CD4-positive, alpha-beta memory T cell (primary cell): Measurements from ENCODE around the gene HABP2. TPM values are rescaled to one million over a fixed set of nuclear protein-coding genes. Genes with fewer than 3 reads are reported as not detected.

Source experiments
- CTCF ChIA-PET: fragments of 350-600 bp; sonication (Branson Sonifier 250); formaldehyde crosslinking; loops from one replicate; lab custom pipeline; 2021; ENCODE audit warnings: inconsistent platforms; ENCODE audit not compliant: partially characterized antibody; lab: Charles Lee
- POLR2A ChIA-PET: fragments of 350-600 bp; sonication (Branson Sonifier 250); formaldehyde crosslinking; loops from one replicate; lab custom pipeline; 2021; ENCODE audit not compliant: partially characterized antibody; lab: Charles Lee
- DNase-seq, 5 donors: peaks; one replicate each; pipeline versions ENCODE4 v3.0.0 to v3.0.0-alpha.2; 2020 to 2022; ENCODE audit warnings: mixed read lengths in 1 of 5
- H3K27ac ChIP-seq: one replicate; pipeline ENCODE4 v1.7.0; 2013; ENCODE audit warnings: low read depth, low read length
- H3K27me3 ChIP-seq: 2 replicates; pipeline ENCODE4 v1.7.0; 2013; ENCODE audit warnings: mild to moderate bottlenecking, low read length, moderate library complexity; ENCODE audit not compliant: insufficient read depth
- H3K36me3 ChIP-seq: 2 replicates; pipeline ENCODE4 v1.7.0; 2013; ENCODE audit warnings: mild to moderate bottlenecking, low read length, moderate library complexity; ENCODE audit not compliant: insufficient read depth
- H3K4me1 ChIP-seq: 2 replicates; pipeline ENCODE4 v1.7.0; 2013; ENCODE audit warnings: mild to moderate bottlenecking, low read length, moderate library complexity; ENCODE audit not compliant: insufficient read depth
- H3K4me3 ChIP-seq, 2 donors: one replicate each; pipeline ENCODE4 v1.7.0; 2013; ENCODE audit warnings: low read length in 2 of 2, mild to moderate bottlenecking in 1 of 2
- H3K9me3 ChIP-seq, 2 donors: one replicate each; pipeline ENCODE4 v1.7.0; 2013; ENCODE audit warnings: low read length in 2 of 2, control low read depth in 1 of 2; ENCODE audit not compliant: control insufficient read depth in 1 of 2
- H3K27ac Mint-ChIP-seq, 7 donors: one replicate each; pipeline ENCODE4 v1.8.0; 2020 to 2021; ENCODE audit warnings: mixed read lengths in 7 of 7, mild to moderate bottlenecking in 6 of 7, inconsistent platforms in 3 of 7, moderate library complexity in 3 of 7
- H3K27me3 Mint-ChIP-seq, 2 donors: one replicate each; pipeline ENCODE4 v1.8.0; 2020 to 2021; ENCODE audit warnings: mixed read lengths in 2 of 2
- H3K36me3 Mint-ChIP-seq, 2 donors: one replicate each; pipeline ENCODE4 v1.8.0; 2020 to 2021; ENCODE audit warnings: mixed read lengths in 2 of 2, inconsistent platforms in 1 of 2, mild to moderate bottlenecking in 1 of 2
- H3K4me1 Mint-ChIP-seq, 4 donors: one replicate each; pipeline ENCODE4 v1.8.0; 2020 to 2021; ENCODE audit warnings: mixed read lengths in 4 of 4, mild to moderate bottlenecking in 1 of 4
- H3K4me3 Mint-ChIP-seq, 8 donors: one replicate each; pipeline ENCODE4 v1.8.0; 2020 to 2021; ENCODE audit warnings: mixed read lengths in 8 of 8, mild to moderate bottlenecking in 7 of 8, moderate library complexity in 6 of 8, inconsistent platforms in 3 of 8
- H3K9me3 Mint-ChIP-seq, 8 donors: one replicate each; pipeline ENCODE4 v1.8.0; 2020 to 2021; ENCODE audit warnings: mixed read lengths in 8 of 8, mild to moderate bottlenecking in 5 of 8, inconsistent platforms in 3 of 8, moderate library complexity in 1 of 8
- intact Hi-C: fragments of 100-400 bp; cut with micrococcal nuclease; formaldehyde crosslinking; loops from one replicate; pipeline ENCODE4 v1.15.1; 2023
- polyA plus RNA-seq, 2 donors: library from polyadenylated mRNA; unstranded; fragments of 300-500 nt; fragmentation: Illumina TruSeq; gene quantifications; one replicate each; pipeline ENCODE4 v1.2.3, GENCODE V29; 2021
- total RNA-seq, 2 experiments: library from RNA; stranded (reverse); gene quantifications; one replicate each; pipeline ENCODE4 v1.2.3, GENCODE V29; 2021

Gene HABP2
- total and polyA plus RNA-seq, 4 experiments from 2014 or later = not detected

- Histone ChIP-seq H3K4me1 (no peaks in the 10 kb centered on the region), H3K4me3 (no peak overlapping the region), H3K27ac (no peak overlapping the region), H3K36me3 (no peaks in the 10 kb centered on the region), H3K27me3 (no peaks in the 10 kb centered on the region), H3K9me3 (no peaks in the 10 kb centered on the region)
- no peak overlapping the region for H3K4me3 Mint-ChIP-seq
- H3K27ac Mint-ChIP-seq = no peak overlapping the region
- H3K36me3 Mint-ChIP-seq = no peaks in the 10 kb centered on the region
- CTCF ChIA-PET = no interaction called here
- DNase-seq = no peak
- peaks cover 18 to 37% of the 10 kb centered on the region in 2 donors for H3K27me3 Mint-ChIP-seq
- H3K9me3 Mint-ChIP-seq = no peaks in the 10 kb centered on the region
- intact Hi-C loops = no loop called here
- no peaks in the 10 kb centered on the region for H3K4me1 Mint-ChIP-seq
- POLR2A ChIA-PET = no interaction called here
These were observed 67.7 kb downstream of the HABP2 start for GRCh38 chr10:113620511-113620910.

- peaks cover 18 to 34% of the 10 kb centered on the region in 2 donors for H3K27me3 Mint-ChIP-seq
- POLR2A ChIA-PET = no interaction called here
- H3K4me1 Mint-ChIP-seq = no peaks in the 10 kb centered on the region
- Histone ChIP-seq H3K36me3 (no peaks in the 10 kb centered on the region), H3K4me1 (no peaks in the 10 kb centered on the region), H3K27me3 (no peaks in the 10 kb centered on the region), H3K27ac (no peak overlapping the region), H3K4me3 (no peak overlapping the region), H3K9me3 (no peaks in the 10 kb centered on the region)
- H3K27ac Mint-ChIP-seq = no peak overlapping the region
- H3K9me3 Mint-ChIP-seq = no peaks in the 10 kb centered on the region
- H3K4me3 Mint-ChIP-seq = no peak overlapping the region
- H3K36me3 Mint-ChIP-seq = no peaks in the 10 kb centered on the region
- CTCF ChIA-PET = no interaction called here
- intact Hi-C loops = no loop called here
- DNase-seq = no peak
These were observed 68.1 kb downstream of the HABP2 start for GRCh38 chr10:113620936-113621335.

GRCh38 chr10:113621799-113622198 is 68.9 kb downstream of the HABP2 start:
- POLR2A ChIA-PET = no interaction called here
- Mint-ChIP-seq H3K9me3 (no peaks in the 10 kb centered on the region), H3K4me1 (no peaks in the 10 kb centered on the region), H3K36me3 (no peaks in the 10 kb centered on the region), H3K27ac (no peak overlapping the region), H3K4me3 (no peak overlapping the region), H3K27me3 (peaks cover 14 to 36% of the 10 kb centered on the region in 2 donors)
- H3K27me3 ChIP-seq = no peaks in the 10 kb centered on the region
- H3K4me1 ChIP-seq = no peaks in the 10 kb centered on the region
- no peak for DNase-seq
- no peak overlapping the region for H3K27ac ChIP-seq
- CTCF ChIA-PET = no interaction called here
- intact Hi-C loops = no loop called here
- H3K36me3 ChIP-seq = no peaks in the 10 kb centered on the region
- H3K9me3 ChIP-seq = no peaks in the 10 kb centered on the region
- no peak overlapping the region for H3K4me3 ChIP-seq

- POLR2A ChIA-PET = no interaction called here
These were observed 70.0 kb downstream of the HABP2 start for GRCh38 chr10:113622831-113623230.

GRCh38 chr10:113625461-113626186 is 72.8 kb downstream of the HABP2 start:
- Mint-ChIP-seq H3K36me3 (no peaks in the 10 kb centered on the region), H3K4me3 (no peak overlapping the region), H3K27me3 (peaks cover 5 to 21% of the 10 kb centered on the region in 2 donors), H3K4me1 (no peaks in the 10 kb centered on the region), H3K27ac (no peak overlapping the region), H3K9me3 (peaks cover 0 to 3% (median 0%) of the 10 kb centered on the region in 8 donors)
- CTCF ChIA-PET = interaction anchor here (1.0 kb wide), 1 partner anchor 54 kb away, joined by 3 read pairs; the partner anchor contains the start of gene CASP7
- H3K27ac ChIP-seq = no peak overlapping the region
- no peak overlapping the region for H3K4me3 ChIP-seq
- no peaks in the 10 kb centered on the region for H3K36me3 ChIP-seq
- H3K27me3 ChIP-seq = no peaks in the 10 kb centered on the region
- no peaks in the 10 kb centered on the region for H3K4me1 ChIP-seq
- DNase-seq = no peak
- H3K9me3 ChIP-seq = no peaks in the 10 kb centered on the region
- POLR2A ChIA-PET = no interaction called here
- intact Hi-C loops = no loop called here

More at GRCh38 chr10:113622831-113623230, 70.0 kb downstream of the HABP2 start:
- intact Hi-C loops = no loop called here
- Mint-ChIP-seq H3K27ac (peak overlapping the region in 1 of 7 donors; percentile 10), H3K4me3 (no peak overlapping the region), H3K4me1 (no peaks in the 10 kb centered on the region), H3K27me3 (peaks cover 11 to 30% of the 10 kb centered on the region in 2 donors), H3K36me3 (no peaks in the 10 kb centered on the region), H3K9me3 (no peaks in the 10 kb centered on the region)
- Histone ChIP-seq H3K27ac (no peak overlapping the region), H3K4me3 (no peak overlapping the region), H3K4me1 (no peaks in the 10 kb centered on the region), H3K36me3 (no peaks in the 10 kb centered on the region), H3K27me3 (no peaks in the 10 kb centered on the region), H3K9me3 (no peaks in the 10 kb centered on the region)
- CTCF ChIA-PET = no interaction called here
- no peak for DNase-seq

GRCh38 chr10:113626809-113627355 is 74.0 kb downstream of the HABP2 start:
- Histone ChIP-seq H3K36me3 (no peaks in the 10 kb centered on the region), H3K4me3 (no peak overlapping the region), H3K9me3 (no peaks in the 10 kb centered on the region), H3K27ac (no peak overlapping the region), H3K27me3 (no peaks in the 10 kb centered on the region), H3K4me1 (no peaks in the 10 kb centered on the region)
- H3K36me3 Mint-ChIP-seq = no peaks in the 10 kb centered on the region
- intact Hi-C loops = no loop called here
- ChIA-PET CTCF (interaction anchor here (0.6 to 1.3 kb wide), 2 partner anchors 13 to 371 kb away, joined by 3 read pairs; no protein-coding TSS in a partner anchor), POLR2A (no interaction called here)
- H3K9me3 Mint-ChIP-seq = peaks cover 0 to 3% (median 0%) of the 10 kb centered on the region in 8 donors
- H3K27me3 Mint-ChIP-seq = peaks cover 5 to 21% of the 10 kb centered on the region in 2 donors
- no peaks in the 10 kb centered on the region for H3K4me1 Mint-ChIP-seq
- no peak overlapping the region for H3K4me3 Mint-ChIP-seq
- no peak for DNase-seq
- no peak overlapping the region for H3K27ac Mint-ChIP-seq

GRCh38 chr10:113627836-113628235 is 75.0 kb downstream of the HABP2 start:
- Histone ChIP-seq H3K4me1 (no peaks in the 10 kb centered on the region), H3K27me3 (no peaks in the 10 kb centered on the region), H3K9me3 (no peaks in the 10 kb centered on the region), H3K4me3 (no peak overlapping the region), H3K36me3 (no peaks in the 10 kb centered on the region), H3K27ac (no peak overlapping the region)
- no peaks in the 10 kb centered on the region for H3K36me3 Mint-ChIP-seq
- H3K9me3 Mint-ChIP-seq = peaks cover 0 to 3% (median 0%) of the 10 kb centered on the region in 8 donors
- intact Hi-C loops = no loop called here
- no peak for DNase-seq
- POLR2A ChIA-PET = no interaction called here
- no peaks in the 10 kb centered on the region for H3K4me1 Mint-ChIP-seq
- H3K27me3 Mint-ChIP-seq = peaks cover 6 to 20% of the 10 kb centered on the region in 2 donors
- CTCF ChIA-PET = interaction anchor here (1.3 kb wide), 1 partner anchor 12 kb away, joined by 3 read pairs; no protein-coding TSS in a partner anchor
- H3K4me3 Mint-ChIP-seq = no peak overlapping the region
- no peak overlapping the region for H3K27ac Mint-ChIP-seq
